GM13976 (cell line): ENCODE data around the gene RCL1.
"Not testable (repeated sequence)": the region's sequence is repeated elsewhere in the genome, so short reads cannot be mapped to it uniquely, and the experiment has no call there.

Experiments used
- DNase-seq: peaks from one replicate; pipeline ENCODE4 v3.0.0; 2012; ENCODE audit warnings: low spot score
- CTCF ChIP-seq: IDR thresholded peaks from 2 replicates; pipeline ENCODE4 v1.5.1; 2012; ENCODE audit warnings: borderline replicate concordance, mild to moderate bottlenecking; ENCODE audit not compliant: insufficient read depth; ENCODE audit errors: extremely low read depth, missing control alignments, control extremely low read depth
- in situ Hi-C: fragments of 300-500 bp; cut with MboI; formaldehyde crosslinking; loops from one replicate; pipeline ENCODE4 v1.12.0; 2022; ENCODE audit warnings: low sequenced_read_pairs, mixed read lengths, inconsistent platforms; ENCODE audit not compliant: unreplicated experiment

The RCL1 gene

GRCh38 chr9:4793459-4794395 lies 983 bp downstream of the RCL1 start:
- TF ChIP-seq CTCF = no peak
- DNase-seq = no peak
- in situ Hi-C loops = no loop called here

- in situ Hi-C loops = no loop called here
- no peak for DNase-seq
- TF ChIP-seq CTCF = no peak
Observed at GRCh38 chr9:4794691-4795090, 1.9 kb downstream of the RCL1 start.

GRCh38 chr9:4795108-4795507 lies 2.4 kb downstream of the RCL1 start:
- DNase-seq, in situ Hi-C loops: not testable (repeated sequence)

GRCh38 chr9:4796530-4796929 lies 3.8 kb downstream of the RCL1 start:
- TF ChIP-seq CTCF = no peak
- DNase-seq = no peak
- in situ Hi-C loops = no loop called here

GRCh38 chr9:4796988-4797853 lies 4.5 kb downstream of the RCL1 start:
- in situ Hi-C loops = no loop called here
- DNase-seq = no peak
- TF ChIP-seq CTCF = peak; percentile 51

- no peak for TF ChIP-seq CTCF
- no peak for DNase-seq
- in situ Hi-C loops = no loop called here
Observed at GRCh38 chr9:4797854-4798150, 5.1 kb downstream of the RCL1 start.
